K562 (cell line): ENCODE data around the gene F2RL1. TPM values are rescaled to one million over a fixed set of nuclear protein-coding genes. Genes with fewer than 3 reads are reported as not detected.

Experiments used
- ATAC-seq: fragments of 200-7000 bp; cut with Tn5 transposase; 3 replicates; pipeline ENCODE4 v1.9.1; 2020; ENCODE audit warnings: moderate library complexity
- BruUV-seq: library from RNA; stranded (reverse); fragments of 400-500 nt; replicated peaks from 2 replicates; lab custom pipeline; 2021; lab: Mats Ljungman, UMichigan
- CTCF ChIA-PET: fragments of 300-600 bp; formaldehyde crosslinking; extraction: SDS; loops from one replicate; lab custom pipeline; 2021; ENCODE audit warnings: low intra/inter-chr PET ratio; lab: Yijun Ruan, JAX
- POLR2A ChIA-PET: fragments of 300-600, 350-650 bp; sonication (Branson Sonifier 250); formaldehyde crosslinking; extraction: SDS; loops from one replicate; lab custom pipeline; 2021; ENCODE audit warnings: antibody characterized with exemption, inconsistent platforms; lab: Yijun Ruan, JAX
- DNase-seq, 4 experiments: peaks; one replicate each; pipeline versions ENCODE4 v3.0.0 to v3.0.0-alpha.2; 2011 to 2018; ENCODE audit warnings: low spot score in 3 of 4, mixed read lengths in 3 of 4; ENCODE audit errors: extremely low read depth in 1 of 4
- FAIRE-seq: peaks from 2 replicates; lab custom pipeline; 2011; peaks lifted over from hg19 to GRCh38; lab: Jason Lieb, UNC
- H2AFZ ChIP-seq: 2 replicates; pipeline ENCODE4 v1.6.0; 2011; ENCODE audit warnings: low read depth, low read length, control low read depth, inconsistent platforms
- H3K27ac ChIP-seq: fragments of 200-600 bp; 3 replicates; pipeline ENCODE4 v1.8.0; 2011; ENCODE audit warnings: low read depth, mild to moderate bottlenecking, control low read depth, inconsistent platforms, low read length, moderate library complexity, mixed read lengths; ENCODE audit errors: extremely low read depth
- H3K27me3 ChIP-seq, 2 experiments: fragments of 300-600 bp in 1 of 2; 2 replicates in 1 of 2; 3 replicates in 1 of 2; pipeline versions ENCODE4 v1.6.0 to v1.8.0; 2011; ENCODE audit warnings: inconsistent platforms in 2 of 2, low read length in 2 of 2, mild to moderate bottlenecking in 1 of 2, mixed read lengths in 1 of 2, moderate library complexity in 1 of 2; ENCODE audit not compliant: control insufficient read depth in 2 of 2, insufficient read depth in 2 of 2
- H3K36me3 ChIP-seq: fragments of 300-600 bp; 3 replicates; pipeline ENCODE4 v1.8.0; 2011; ENCODE audit warnings: mild to moderate bottlenecking, low read length, inconsistent platforms; ENCODE audit not compliant: control insufficient read depth, insufficient read depth
- H3K4me1 ChIP-seq, 2 experiments: fragments of 200-600 bp in 1 of 2; replicated peaks in 1 of 2; 2 replicates in 1 of 2; 3 replicates in 1 of 2; pipeline versions ENCODE4 v1.5.1 to v1.8.0; 2011; ENCODE audit warnings: inconsistent platforms in 2 of 2, low read length in 2 of 2, mild to moderate bottlenecking in 1 of 2, mixed read lengths in 1 of 2, moderate library complexity in 1 of 2; ENCODE audit not compliant: control insufficient read depth in 2 of 2, insufficient read depth in 2 of 2
- H3K4me2 ChIP-seq: 2 replicates; pipeline ENCODE4 v1.6.1; 2011; ENCODE audit warnings: low read length, control low read depth, inconsistent platforms, mixed read lengths; ENCODE audit not compliant: insufficient read depth
- H3K4me3 ChIP-seq: fragments of 200-600 bp; sonication (generic), shearing (Covaris generic); 2 replicates; pipeline ENCODE4 v1.5.1; 2016; ENCODE audit warnings: control low read depth, inconsistent platforms
- H3K79me2 ChIP-seq: fragments of 200-600 bp; 3 replicates; pipeline ENCODE4 v1.8.0; 2011; ENCODE audit warnings: low read length, inconsistent platforms; ENCODE audit not compliant: control insufficient read depth, insufficient read depth
- H3K9ac ChIP-seq, 2 experiments: 2 replicates each; pipeline versions ENCODE4 v1.6.0 to v1.6.1; 2011; ENCODE audit warnings: low read depth in 2 of 2, low read length in 2 of 2, control low read depth in 1 of 2, inconsistent platforms in 1 of 2, mild to moderate bottlenecking in 1 of 2, mixed read lengths in 1 of 2; ENCODE audit not compliant: insufficient read depth in 1 of 2
- H3K9me1 ChIP-seq: one replicate; pipeline ENCODE4 v1.6.0; 2011; ENCODE audit warnings: inconsistent platforms, mild to moderate bottlenecking, low read length, moderate library complexity; ENCODE audit not compliant: control insufficient read depth, insufficient read depth
- H3K9me3 ChIP-seq: replicated peaks from 2 replicates; pipeline ENCODE4 v1.5.1; 2011; ENCODE audit warnings: low read depth, low read length, inconsistent platforms; ENCODE audit not compliant: control insufficient read depth, insufficient read depth
- H4K20me1 ChIP-seq: replicated peaks from 2 replicates; pipeline ENCODE4 v1.6.1; 2011; ENCODE audit warnings: low read length, inconsistent platforms, mixed read lengths; ENCODE audit not compliant: control insufficient read depth, insufficient read depth
- ARHGAP35 ChIP-seq: fragments of 450-650 bp; IDR thresholded peaks from 2 replicates; pipeline ENCODE4 v1.6.1; 2018; ENCODE audit not compliant: partially characterized antibody
- CHD4 ChIP-seq: fragments of 200-600 bp; sonication (generic); IDR thresholded peaks from 3 replicates; pipeline ENCODE4 v1.6.1; 2012; ENCODE audit warnings: low read depth, mild to moderate bottlenecking, mixed read lengths, low read length, inconsistent platforms; ENCODE audit not compliant: insufficient read depth, insufficient replicate concordance, poor library complexity, severe bottlenecking
- DDX20 ChIP-seq: fragments of 450-650 bp; IDR thresholded peaks from 2 replicates; pipeline ENCODE4 v1.6.1; 2016; ENCODE audit warnings: missing genetic modification characterization, low read depth, mild to moderate bottlenecking, missing compliant biosample characterization, moderate library complexity
- EZH2 ChIP-seq: IDR thresholded peaks from 2 replicates; pipeline ENCODE4 v1.6.1; 2012; ENCODE audit warnings: low read depth, mild to moderate bottlenecking, inconsistent platforms, low read length, borderline replicate concordance
- KLF13 ChIP-seq: fragments of 450-650 bp; IDR thresholded peaks from 2 replicates; pipeline ENCODE4 v1.6.1; 2016; ENCODE audit warnings: missing genetic modification characterization, low read depth, mild to moderate bottlenecking, missing compliant biosample characterization, moderate library complexity, borderline replicate concordance
- MBD2 ChIP-seq: sonication (generic); IDR thresholded peaks from 2 replicates; pipeline ENCODE4 v1.6.1; 2016; ENCODE audit warnings: low read depth, borderline replicate concordance
- NR4A1 ChIP-seq, 2 experiments: fragments of 250-450 bp in 1 of 2; fragments of 450-650 bp in 1 of 2; sonication (Bioruptor Pico) in 1 of 2; IDR thresholded peaks; 2 replicates each; pipeline versions ENCODE4 v1.4.0 to v1.6.1; 2016 to 2020; ENCODE audit warnings: mild to moderate bottlenecking in 2 of 2, missing compliant biosample characterization in 1 of 2, missing genetic modification characterization in 1 of 2, moderate library complexity in 1 of 2
- TCF7 ChIP-seq: sonication (generic); IDR thresholded peaks from 2 replicates; pipeline ENCODE4 v1.6.1; 2016; ENCODE audit warnings: antibody characterized with exemption, borderline replicate concordance
- ZNF785 ChIP-seq: fragments of 250-450 bp; sonication (Bioruptor Pico); IDR thresholded peaks from 2 replicates; pipeline ENCODE4 v1.4.0; 2020; ENCODE audit warnings: mild to moderate bottlenecking
- WGBS: fragments of 100-300 bp; shearing (Covaris generic); methylation state at CpG from one replicate; pipeline ENCODE4 v1.1.6; 2016; ENCODE audit warnings: low coverage, mixed read lengths; ENCODE audit not compliant: insufficient coverage; ENCODE audit errors: missing lambda C conversion rate; 5-methylcytosine and 5-hydroxymethylcytosine counted together
- in situ Hi-C: fragments of 300-500 bp; cut with MboI; formaldehyde crosslinking; loops from 4 replicates; pipeline ENCODE4 v1.15.0; 2018; ENCODE audit warnings: inconsistent platforms, mixed read lengths
- intact Hi-C: fragments of 100-400 bp; cut with micrococcal nuclease; formaldehyde crosslinking; loops from 2 replicates; pipeline ENCODE4 v1.14.2; 2022
- polyA plus RNA-seq, 8 experiments: library from polyadenylated mRNA; depleted of rRNA in 4 of 8; stranded (reverse) in 5 of 8; unstranded in 3 of 8; fragments of >200 nt; fragmentation: Nextera tagmentation in 2 of 8; fragmentation: Illumina TruSeq in 1 of 8; extraction: Ambion mirVana in 2 of 8; extraction: Trizol in 1 of 8; gene quantifications; 2 replicates each; pipeline versions ENCODE4 v1.2.1 to v1.2.3, GENCODE V29; 2011 to 2014; ENCODE audit warnings: inconsistent platforms in 1 of 8, missing spikeins in 1 of 8
- total RNA-seq, 7 experiments: library from RNA; depleted of rRNA in 6 of 7; stranded (reverse); fragments of >200 nt in 6 of 7; fragmentation: Illumina TruSeq in 2 of 7; extraction: Trizol in 2 of 7; gene quantifications; 2 replicates each; pipeline versions ENCODE4 v1.2.1 to v1.2.3, GENCODE V29; 2011 to 2021; ENCODE audit warnings: low replicate concordance in 1 of 7
- TF ChIP-seq, protein P1 (sequence below), 2 experiments: fragments of 150-350 bp in 1 of 2; IDR thresholded peaks; 2 replicates each; pipeline ENCODE4 v1.6.1; 2012 to 2016; ENCODE audit warnings: low read depth in 2 of 2, low read length in 2 of 2, mild to moderate bottlenecking in 1 of 2, moderate library complexity in 1 of 2

The F2RL1 gene
- total and polyA plus RNA-seq, 9 of the 15 experiments (the other 6 are each of a cell fraction or from before 2014, with no cell fraction given), result 0.03 to 0.50 (median 0.27) TPM; not detected in 6

DNA sequence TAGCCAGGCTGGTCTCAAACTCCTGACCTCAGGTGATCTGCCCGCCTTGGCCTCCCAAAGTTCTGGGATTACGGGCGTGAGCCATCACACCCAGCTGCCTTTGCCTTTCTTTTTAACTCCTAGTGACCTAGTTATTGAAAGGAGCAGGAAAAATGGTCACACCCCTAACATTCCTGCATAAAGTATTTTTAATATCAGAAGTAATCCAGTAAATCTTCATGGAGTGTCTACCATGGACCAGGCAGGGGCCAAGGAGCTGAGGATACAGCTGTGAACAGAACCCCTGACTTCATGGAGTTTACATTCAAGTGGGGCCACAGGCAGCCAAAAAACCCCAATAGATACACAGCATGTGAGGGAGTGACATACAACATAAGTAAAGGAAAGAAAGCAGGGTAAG lies 18.3 kb upstream of the F2RL1 start (continued):
- TF ChIP-seq DDX20 (tag) (no peak), ARHGAP35 (no peak), TCF7 (no peak)

DNA sequence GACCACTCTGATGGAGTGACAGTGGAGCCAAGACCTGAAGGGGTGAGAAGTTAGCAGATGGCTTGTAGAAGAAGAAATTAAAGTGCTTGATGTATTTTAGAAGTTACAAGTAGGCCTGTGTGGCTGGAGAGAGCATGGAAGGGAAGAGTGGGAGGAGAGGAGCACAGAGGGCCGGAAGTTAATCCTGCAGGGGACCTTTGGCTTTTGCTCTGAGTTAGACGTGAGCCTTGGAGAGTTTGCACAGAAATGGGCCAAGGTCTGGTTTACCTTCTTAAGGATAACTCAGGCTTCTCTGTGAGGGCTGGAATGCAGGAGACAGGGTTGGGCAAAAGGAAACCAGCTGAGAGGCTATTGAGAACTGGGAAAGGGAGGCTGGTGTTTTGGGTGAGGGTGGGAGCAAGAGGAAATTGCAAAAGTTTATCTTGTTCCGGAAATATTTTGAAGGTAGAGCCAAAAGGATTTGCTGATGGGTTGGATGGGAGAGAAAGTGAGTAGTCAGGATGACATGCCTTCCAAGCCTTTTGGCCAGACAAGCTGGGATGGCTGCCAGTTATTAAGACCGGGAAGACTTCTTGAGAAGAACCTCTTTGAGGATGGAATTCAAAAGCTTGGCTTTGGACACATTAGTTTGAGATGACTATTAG lies 17.5 kb upstream of the F2RL1 start:
- WGBS, result 16% methylated on average over 4 of the region's 4 CpGs
- Histone ChIP-seq H3K9ac (no peak overlapping the region), H3K4me3 (no peak overlapping the region), H4K20me1 (peaks cover 2% of the 10 kb centered on the region; the same call in 1 of the 2 replicates), H3K4me2 (no peak overlapping the region), H3K27me3 (peaks cover 3 to 13% of the 10 kb centered on the region in 2 experiments; a peak in 3 of 5 replicates), H3K27ac (no peak overlapping the region), H3K9me1 (no peaks in the 10 kb centered on the region), H3K9me3 (no peaks in the 10 kb centered on the region; the same call in 1 of the 2 replicates), H3K36me3 (no peaks in the 10 kb centered on the region), H3K4me1 (peaks cover 0 to 8% of the 10 kb centered on the region in 2 experiments; a peak in 3 of 5 replicates), H3K79me2 (no peaks in the 10 kb centered on the region), H2AFZ (no peak overlapping the region)
- ATAC-seq, result no peak
- TF ChIP-seq, protein P1, sequence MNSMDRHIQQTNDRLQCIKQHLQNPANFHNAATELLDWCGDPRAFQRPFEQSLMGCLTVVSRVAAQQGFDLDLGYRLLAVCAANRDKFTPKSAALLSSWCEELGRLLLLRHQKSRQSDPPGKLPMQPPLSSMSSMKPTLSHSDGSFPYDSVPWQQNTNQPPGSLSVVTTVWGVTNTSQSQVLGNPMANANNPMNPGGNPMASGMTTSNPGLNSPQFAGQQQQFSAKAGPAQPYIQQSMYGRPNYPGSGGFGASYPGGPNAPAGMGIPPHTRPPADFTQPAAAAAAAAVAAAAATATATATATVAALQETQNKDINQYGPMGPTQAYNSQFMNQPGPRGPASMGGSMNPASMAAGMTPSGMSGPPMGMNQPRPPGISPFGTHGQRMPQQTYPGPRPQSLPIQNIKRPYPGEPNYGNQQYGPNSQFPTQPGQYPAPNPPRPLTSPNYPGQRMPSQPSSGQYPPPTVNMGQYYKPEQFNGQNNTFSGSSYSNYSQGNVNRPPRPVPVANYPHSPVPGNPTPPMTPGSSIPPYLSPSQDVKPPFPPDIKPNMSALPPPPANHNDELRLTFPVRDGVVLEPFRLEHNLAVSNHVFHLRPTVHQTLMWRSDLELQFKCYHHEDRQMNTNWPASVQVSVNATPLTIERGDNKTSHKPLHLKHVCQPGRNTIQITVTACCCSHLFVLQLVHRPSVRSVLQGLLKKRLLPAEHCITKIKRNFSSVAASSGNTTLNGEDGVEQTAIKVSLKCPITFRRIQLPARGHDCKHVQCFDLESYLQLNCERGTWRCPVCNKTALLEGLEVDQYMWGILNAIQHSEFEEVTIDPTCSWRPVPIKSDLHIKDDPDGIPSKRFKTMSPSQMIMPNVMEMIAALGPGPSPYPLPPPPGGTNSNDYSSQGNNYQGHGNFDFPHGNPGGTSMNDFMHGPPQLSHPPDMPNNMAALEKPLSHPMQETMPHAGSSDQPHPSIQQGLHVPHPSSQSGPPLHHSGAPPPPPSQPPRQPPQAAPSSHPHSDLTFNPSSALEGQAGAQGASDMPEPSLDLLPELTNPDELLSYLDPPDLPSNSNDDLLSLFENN (IDR thresholded peaks at IDR 0.05; ENCODE audit: low read depth in 2 of 2, low read length in 2 of 2), result no peak
- TF ChIP-seq NR4A1 (CRISPR knock-in tag; IDR thresholded peaks at IDR 0.05), result no peak
- TF ChIP-seq NR4A1 (tag; IDR thresholded peaks at IDR 0.05), result no peak
- TF ChIP-seq EZH2, result no peak
- no peak for TF ChIP-seq MBD2
- TF ChIP-seq KLF13, result no peak
- TF ChIP-seq CHD4, result no peak
- no peak for TF ChIP-seq ZNF785 (CRISPR knock-in tag)
- ChIA-PET POLR2A (interaction anchor here (0.6 kb wide), 2 partner anchors 229 to 826 kb away, joined by 3 read pairs; partner anchors contain the start of gene AGGF1), CTCF (no interaction called here)
- intact Hi-C loops, result no loop called here
- BruUV-seq, result no TSS peak
- no peak for FAIRE-seq
- in situ Hi-C loops, result no loop called here
- no peak for DNase-seq
